SK-N-SH treated with all-trans-retinoic acid at 6 μM for 48 hours (cell line): ENCODE data around the gene SEMA4C.

Source experiments
- ARNTL ChIP-seq: fragments of 450-650 bp; formaldehyde crosslinking; IDR thresholded peaks from 2 replicates; pipeline ENCODE4 v1.5.0; 2020; ENCODE audit warnings: low read depth, mild to moderate bottlenecking, moderate library complexity, borderline replicate concordance
- BACH2 ChIP-seq: fragments of 250-450 bp; sonication (Bioruptor Pico); IDR thresholded peaks from 2 replicates; pipeline ENCODE4 v1.9.0; 2021; ENCODE audit warnings: mild to moderate bottlenecking, borderline replicate concordance
- CREB5 ChIP-seq: fragments of 250-450 bp; sonication (Bioruptor Pico); IDR thresholded peaks from 2 replicates; pipeline ENCODE4 v1.5.1; 2020; ENCODE audit warnings: low read depth, mild to moderate bottlenecking, moderate library complexity
- CSDC2 ChIP-seq: fragments of 250-450 bp; sonication (Bioruptor Pico); IDR thresholded peaks from 2 replicates; pipeline ENCODE4 v1.5.0; 2020; ENCODE audit warnings: mild to moderate bottlenecking, moderate library complexity
- CSRNP3 ChIP-seq: fragments of 250-450 bp; sonication (Bioruptor Pico); IDR thresholded peaks from 2 replicates; pipeline ENCODE4 v1.5.1; 2021; ENCODE audit warnings: mild to moderate bottlenecking, moderate library complexity
- SNAI2 ChIP-seq: fragments of 250-450 bp; sonication (Bioruptor Pico); IDR thresholded peaks from 2 replicates; pipeline ENCODE4 v1.5.0; 2020; ENCODE audit warnings: mild to moderate bottlenecking, moderate library complexity
- TOX ChIP-seq: fragments of 250-450 bp; sonication (Bioruptor Pico); IDR thresholded peaks from 2 replicates; pipeline ENCODE4 v1.8.0; 2021; ENCODE audit warnings: mild to moderate bottlenecking, moderate library complexity, borderline replicate concordance
- ZC3H10 ChIP-seq: fragments of 250-450 bp; sonication (Bioruptor Pico); IDR thresholded peaks from 2 replicates; pipeline ENCODE4 v1.5.1; 2021; ENCODE audit warnings: mild to moderate bottlenecking, moderate library complexity
- ZFP30 ChIP-seq: fragments of 450-650 bp; formaldehyde crosslinking; IDR thresholded peaks from 2 replicates; pipeline ENCODE4 v1.5.0; 2022; ENCODE audit warnings: mild to moderate bottlenecking, moderate library complexity

GRCh38 chr2:96882906-96883305, 13.0 kb upstream of the SEMA4C start:
- TF ChIP-seq CSDC2 (CRISPR knock-in tag) (no peak), TOX (CRISPR knock-in tag) (no peak), CSRNP3 (CRISPR knock-in tag) (no peak), CREB5 (CRISPR knock-in tag) (no peak), BACH2 (CRISPR knock-in tag) (no peak), ZFP30 (CRISPR knock-in tag) (no peak), SNAI2 (CRISPR knock-in tag) (no peak), ARNTL (CRISPR knock-in tag) (no peak), ZC3H10 (CRISPR knock-in tag) (no peak)
